Upper lobe of left lung (tissue), 6 donors: Measurements from ENCODE around the gene TRIM31. TPM values are rescaled to one million over a fixed set of nuclear protein-coding genes. Genes with fewer than 3 reads are reported as not detected.

Experiments used
- ATAC-seq, 2 donors: fragments of 200-7000 bp; cut with Tn5 transposase; one replicate each; pipeline ENCODE4 v1.9.1; 2022; ENCODE audit warnings: mild to moderate bottlenecking in 2 of 2, moderate library complexity in 2 of 2; ENCODE audit not compliant: low FRiP score in 2 of 2
- DNase-seq, 2 donors: peaks; one replicate each; pipeline ENCODE4 v3.0.0-alpha.2; 2019 to 2020
- H3K27ac ChIP-seq, 4 donors: fragments of 200-600 bp; sonication (generic); one replicate each; pipeline ENCODE4 v1.5.1; 2016 to 2019
- H3K27me3 ChIP-seq, 4 donors: fragments of 200-600 bp; sonication (generic); one replicate each; pipeline ENCODE4 v1.5.1; 2017 to 2019
- H3K36me3 ChIP-seq, 4 donors: fragments of 200-600 bp; sonication (generic); one replicate each; pipeline ENCODE4 v1.5.1; 2016 to 2019
- H3K4me1 ChIP-seq, 4 donors: fragments of 200-600 bp; sonication (generic); one replicate each; pipeline ENCODE4 v1.5.1; 2018 to 2019
- H3K4me3 ChIP-seq, 4 donors: fragments of 200-600 bp; sonication (generic); one replicate each; pipeline ENCODE4 v1.5.1; 2017 to 2019; ENCODE audit warnings: mild to moderate bottlenecking in 2 of 4, moderate library complexity in 1 of 4
- H3K9me3 ChIP-seq, 4 donors: fragments of 200-600 bp; sonication (generic); one replicate each; pipeline ENCODE4 v1.5.1; 2018 to 2019
- EP300 ChIP-seq, 4 donors: sonication (generic); formaldehyde crosslinking; IDR thresholded peaks; one replicate each; pipeline ENCODE4 v1.5.1; 2017; ENCODE audit warnings: antibody characterized with exemption in 4 of 4, control low read depth in 2 of 4
- POLR2A ChIP-seq, 4 donors: fragments of 450-650 bp; IDR thresholded peaks; one replicate each; pipeline ENCODE4 v1.5.1; 2016 to 2017; ENCODE audit warnings: antibody characterized with exemption in 4 of 4, mild to moderate bottlenecking in 2 of 4
- POLR2AphosphoS5 ChIP-seq, 2 donors: sonication (generic); formaldehyde crosslinking; IDR thresholded peaks; one replicate each; pipeline ENCODE4 v1.5.1; 2017; ENCODE audit warnings: antibody characterized with exemption in 2 of 2
- WGBS, 2 donors: methylation state at CpG; one replicate each; pipeline ENCODE4 v1.1.5; 2017 to 2018; 5-methylcytosine and 5-hydroxymethylcytosine counted together
- total RNA-seq, 6 donors: library from RNA; depleted of rRNA in 4 of 6; stranded (reverse); fragments of >200 nt in 4 of 6; gene quantifications; one replicate each; pipeline versions ENCODE4 v1.1.0 to v1.2.1, GENCODE V29; 2016 to 2021
- TF ChIP-seq, protein P1 (sequence below), 6 experiments: fragments of 450-650 bp in 4 of 6; fragments of 200-600 bp in 2 of 6; sonication (generic) in 2 of 6; IDR thresholded peaks; one replicate each; pipeline ENCODE4 v1.5.1; 2016 to 2019; ENCODE audit warnings: antibody characterized with exemption in 6 of 6
- donor health status: DM: no; HTN: no; CAD: no; lungs with moderate emphysema.
- donor health status: DM: no; HTN: yes; CAD: no; lungs with severe emphysema.

TRIM31 gene
- total RNA-seq, 6 donors from 2014 or later, result 0.17 to 0.79 TPM; not detected in 4

- no peak for ATAC-seq
- no peaks in the 10 kb centered on the region for H3K36me3 ChIP-seq
- TF ChIP-seq POLR2A (IDR thresholded peaks at IDR 0.05) (no peak), EP300 (IDR thresholded peaks at IDR 0.05) (no peak), POLR2AphosphoS5 (IDR thresholded peaks at IDR 0.05) (no peak)
- TF ChIP-seq, protein P1, sequence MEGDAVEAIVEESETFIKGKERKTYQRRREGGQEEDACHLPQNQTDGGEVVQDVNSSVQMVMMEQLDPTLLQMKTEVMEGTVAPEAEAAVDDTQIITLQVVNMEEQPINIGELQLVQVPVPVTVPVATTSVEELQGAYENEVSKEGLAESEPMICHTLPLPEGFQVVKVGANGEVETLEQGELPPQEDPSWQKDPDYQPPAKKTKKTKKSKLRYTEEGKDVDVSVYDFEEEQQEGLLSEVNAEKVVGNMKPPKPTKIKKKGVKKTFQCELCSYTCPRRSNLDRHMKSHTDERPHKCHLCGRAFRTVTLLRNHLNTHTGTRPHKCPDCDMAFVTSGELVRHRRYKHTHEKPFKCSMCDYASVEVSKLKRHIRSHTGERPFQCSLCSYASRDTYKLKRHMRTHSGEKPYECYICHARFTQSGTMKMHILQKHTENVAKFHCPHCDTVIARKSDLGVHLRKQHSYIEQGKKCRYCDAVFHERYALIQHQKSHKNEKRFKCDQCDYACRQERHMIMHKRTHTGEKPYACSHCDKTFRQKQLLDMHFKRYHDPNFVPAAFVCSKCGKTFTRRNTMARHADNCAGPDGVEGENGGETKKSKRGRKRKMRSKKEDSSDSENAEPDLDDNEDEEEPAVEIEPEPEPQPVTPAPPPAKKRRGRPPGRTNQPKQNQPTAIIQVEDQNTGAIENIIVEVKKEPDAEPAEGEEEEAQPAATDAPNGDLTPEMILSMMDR (IDR thresholded peaks at IDR 0.05), result no peak
- H3K9me3 ChIP-seq, result no peaks in the 10 kb centered on the region
- H3K27me3 ChIP-seq, result no peaks in the 10 kb centered on the region
- no peak overlapping the region for H3K4me3 ChIP-seq
- DNase-seq, result no peak
- no peaks in the 10 kb centered on the region for H3K4me1 ChIP-seq
- 59 to 60% methylated on average over 3 of the region's 3 CpGs for WGBS, 2 donors
- H3K27ac ChIP-seq, result no peak overlapping the region
These were observed 36.3 kb upstream of the TRIM31 start for GRCh38 chr6:30149234-30149633.

DNA sequence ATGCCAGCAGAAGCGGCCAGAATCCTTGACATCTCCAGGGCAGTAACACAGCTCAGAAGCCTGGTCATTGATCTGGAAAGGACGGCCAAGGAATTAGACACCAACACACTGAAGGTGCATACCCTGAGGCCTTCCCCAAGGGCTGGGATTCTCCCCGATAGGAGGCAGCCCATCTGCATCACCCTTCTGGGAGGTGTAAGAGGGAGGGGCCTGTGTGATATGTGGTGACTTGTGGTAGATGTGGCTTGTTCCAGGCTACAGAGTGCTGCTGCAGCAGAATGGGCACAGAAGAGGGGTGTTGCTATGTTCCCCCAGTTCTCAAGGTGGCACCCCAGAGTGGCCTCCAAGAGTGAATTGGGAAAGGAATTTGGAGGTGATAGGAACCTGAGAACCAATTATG, 34.2 kb upstream of the TRIM31 start:
- H3K36me3 ChIP-seq, result no peaks in the 10 kb centered on the region
- no peak overlapping the region for H3K4me3 ChIP-seq
- DNase-seq (no peak), ATAC-seq (no peak)
- no peak overlapping the region for H3K27ac ChIP-seq
- no peaks in the 10 kb centered on the region for H3K4me1 ChIP-seq
- H3K9me3 ChIP-seq, result no peaks in the 10 kb centered on the region
- TF ChIP-seq EP300 (IDR thresholded peaks at IDR 0.05), result no peak
- no peak for TF ChIP-seq POLR2A (IDR thresholded peaks at IDR 0.05)
- TF ChIP-seq, protein P1 (IDR thresholded peaks at IDR 0.05), result no peak
- TF ChIP-seq POLR2AphosphoS5 (IDR thresholded peaks at IDR 0.05), result no peak
- no peaks in the 10 kb centered on the region for H3K27me3 ChIP-seq
- WGBS, 2 donors, result 71 to 84% methylated on average over 1 to 3 of the region's 3 CpGs

DNA sequence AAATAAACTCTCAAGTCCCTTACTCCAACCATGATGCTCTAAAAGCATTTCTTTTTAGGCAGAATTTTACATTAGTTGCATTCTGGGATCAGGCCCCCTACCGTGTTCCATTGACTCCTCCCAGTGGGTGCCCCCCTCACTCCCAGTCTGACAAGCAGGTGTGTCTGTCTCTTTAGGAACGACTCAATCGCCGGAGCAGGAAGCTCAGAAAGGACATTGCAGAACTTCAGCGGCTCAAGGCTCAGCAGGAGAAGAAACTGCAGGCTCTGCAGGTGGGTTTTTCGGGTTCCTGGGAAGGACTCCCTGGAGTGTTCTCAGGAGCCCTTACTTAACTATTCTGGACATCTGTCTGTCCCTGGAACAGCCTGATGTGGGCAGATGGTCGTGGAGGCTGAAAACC, 32.9 kb upstream of the TRIM31 start:
- WGBS, 2 donors, result 58 to 59% methylated on average over 6 to 7 of the region's 7 CpGs
- TF ChIP-seq POLR2AphosphoS5 (IDR thresholded peaks at IDR 0.05), result no peak
- no peak for TF ChIP-seq EP300 (IDR thresholded peaks at IDR 0.05)
- TF ChIP-seq, protein P1 (IDR thresholded peaks at IDR 0.05), result no peak
- TF ChIP-seq POLR2A (IDR thresholded peaks at IDR 0.05), result no peak
- no peak for DNase-seq
- no peak overlapping the region for H3K27ac ChIP-seq
- H3K36me3 ChIP-seq, result no peaks in the 10 kb centered on the region
- H3K9me3 ChIP-seq, result no peaks in the 10 kb centered on the region
- ATAC-seq, result no peak
- H3K27me3 ChIP-seq, result no peaks in the 10 kb centered on the region
- no peaks in the 10 kb centered on the region for H3K4me1 ChIP-seq
- H3K4me3 ChIP-seq, result no peak overlapping the region

DNA sequence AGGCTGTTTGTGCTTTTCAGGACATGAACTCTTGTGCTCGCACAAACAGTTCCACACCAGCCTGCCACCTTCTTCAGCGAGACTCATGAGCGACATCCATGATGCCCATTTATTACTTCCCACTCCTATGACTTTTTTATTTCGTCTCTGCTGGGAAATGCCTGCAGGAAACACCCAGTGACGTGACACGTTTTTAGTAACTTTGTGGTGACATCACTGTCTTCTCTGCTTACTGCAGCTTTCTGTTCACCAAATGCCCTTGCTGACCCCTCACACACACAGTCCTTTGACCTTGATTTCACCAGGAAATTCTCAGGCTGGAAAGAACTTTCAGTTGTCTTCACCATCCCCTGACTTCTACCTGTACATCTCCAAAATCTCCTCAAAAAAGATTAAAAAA, 31.9 kb upstream of the TRIM31 start:
- Histone ChIP-seq H3K4me1 (no peaks in the 10 kb centered on the region), H3K27me3 (no peaks in the 10 kb centered on the region), H3K9me3 (no peaks in the 10 kb centered on the region), H3K4me3 (no peak overlapping the region), H3K36me3 (no peaks in the 10 kb centered on the region), H3K27ac (no peak overlapping the region)
- 54 to 71% methylated on average over 6 of the region's 6 CpGs for WGBS, 2 donors
- TF ChIP-seq EP300 (IDR thresholded peaks at IDR 0.05), result no peak
- no peak for TF ChIP-seq POLR2AphosphoS5 (IDR thresholded peaks at IDR 0.05)
- TF ChIP-seq, protein P1 (IDR thresholded peaks at IDR 0.05), result no peak
- no peak for TF ChIP-seq POLR2A (IDR thresholded peaks at IDR 0.05)
- DNase-seq (no peak), ATAC-seq (no peak)

GRCh38 chr6:30143780-30144179, 30.9 kb upstream of the TRIM31 start:
- no peaks in the 10 kb centered on the region for H3K4me1 ChIP-seq
- ATAC-seq (no peak), DNase-seq (no peak)
- H3K27ac ChIP-seq, result no peak overlapping the region
- no peaks in the 10 kb centered on the region for H3K27me3 ChIP-seq
- TF ChIP-seq, protein P1 (IDR thresholded peaks at IDR 0.05), result no peak
- TF ChIP-seq EP300 (IDR thresholded peaks at IDR 0.05) (no peak), POLR2A (IDR thresholded peaks at IDR 0.05) (no peak), POLR2AphosphoS5 (IDR thresholded peaks at IDR 0.05) (no peak)
- no peaks in the 10 kb centered on the region for H3K9me3 ChIP-seq
- H3K4me3 ChIP-seq, result no peak overlapping the region
- WGBS, 2 donors, result 65 to 67% methylated on average over 2 of the region's 2 CpGs
- no peaks in the 10 kb centered on the region for H3K36me3 ChIP-seq
